ENCODE data around the gene ENPP6.

DNA sequence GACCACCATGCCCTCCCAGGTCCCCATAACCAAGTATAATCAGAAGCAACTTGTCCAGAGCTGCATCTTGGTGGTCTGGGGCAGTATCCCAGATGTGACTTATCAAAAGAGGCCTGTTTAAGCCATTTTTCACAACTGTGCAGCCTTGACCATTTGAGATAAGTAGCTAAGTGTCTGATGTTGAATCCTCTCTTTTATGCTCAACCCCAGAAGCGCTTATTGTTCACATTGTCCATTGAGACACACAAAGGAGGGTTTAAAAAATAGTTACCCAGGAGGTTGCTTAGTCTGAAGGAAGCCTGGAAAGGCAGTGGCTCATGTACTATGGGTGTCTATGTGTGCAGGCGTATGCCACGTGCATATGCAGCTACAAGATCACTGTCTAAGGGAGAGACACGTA is 27.0 kb downstream of the ENPP6 start:
- no peak for TF ChIP-seq CTCF (IDR thresholded peaks at IDR 0.05; ENCODE audit: poor library complexity, severe bottlenecking)
- TF ChIP-seq EZH2 (IDR thresholded peaks at IDR 0.05; ENCODE audit: borderline replicate concordance, insufficient read depth, low read length, poor library complexity, severe bottlenecking): no peak
- TF ChIP-seq RAD21 (conservative IDR thresholded peaks at IDR 0.05): no peak
- no peak for TF ChIP-seq MXI1 (conservative IDR thresholded peaks at IDR 0.05; ENCODE audit: poor library complexity, severe bottlenecking)

Measured in neural cell (in vitro differentiated cells).